Tibial nerve (tissue), 4 donors: ENCODE measurements around the gene IGF1R. TPM values are rescaled to one million over a fixed set of nuclear protein-coding genes. Genes with fewer than 3 reads are reported as not detected.

Experiments
- DNase-seq, 2 donors: peaks; one replicate each; pipeline ENCODE4 v3.0.0-alpha.2; 2019; ENCODE audit warnings: low spot score in 2 of 2
- H3K27ac ChIP-seq, 4 donors: fragments of 200-600 bp; sonication (generic) in 3 of 4; one replicate each; pipeline ENCODE4 v1.5.1; 2017 to 2019; ENCODE audit warnings: mild to moderate bottlenecking in 1 of 4
- H3K27me3 ChIP-seq, 2 donors: fragments of 200-600 bp; sonication (generic) in 1 of 2; one replicate each; pipeline versions ENCODE4 v1.5.1 to v1.6.0; 2017 to 2019
- H3K36me3 ChIP-seq, 3 donors: fragments of 200-600 bp; sonication (generic); one replicate each; pipeline ENCODE4 v1.5.1; 2018 to 2019
- H3K4me1 ChIP-seq, 4 donors: fragments of 200-600 bp; sonication (generic) in 3 of 4; one replicate each; pipeline ENCODE4 v1.5.1; 2017 to 2019
- H3K4me3 ChIP-seq, 4 donors: fragments of 200-600 bp; sonication (generic) in 3 of 4; one replicate each; pipeline ENCODE4 v1.5.1; 2017 to 2019; ENCODE audit warnings: mild to moderate bottlenecking in 1 of 4, moderate library complexity in 1 of 4
- H3K9me3 ChIP-seq, 4 donors: fragments of 200-600 bp; sonication (generic) in 3 of 4; one replicate each; pipeline ENCODE4 v1.5.1; 2017 to 2019
- CTCF ChIP-seq, 5 experiments: fragments of 200-600 bp in 3 of 5; fragments of 450-650 bp in 2 of 5; sonication (generic) in 3 of 5; IDR thresholded peaks; one replicate each; pipeline ENCODE4 v1.5.1; 2016 to 2019; ENCODE audit warnings: antibody characterized with exemption in 5 of 5, mild to moderate bottlenecking in 3 of 5, moderate library complexity in 2 of 5
- EP300 ChIP-seq, 2 donors: sonication (generic); formaldehyde crosslinking; IDR thresholded peaks; one replicate each; pipeline ENCODE4 v1.6.1; 2017; ENCODE audit warnings: antibody characterized with exemption in 2 of 2, mild to moderate bottlenecking in 1 of 2
- POLR2A ChIP-seq, 2 donors: fragments of 450-650 bp; IDR thresholded peaks; one replicate each; pipeline ENCODE4 v1.6.1; 2017; ENCODE audit warnings: antibody characterized with exemption in 2 of 2, mild to moderate bottlenecking in 2 of 2, moderate library complexity in 2 of 2
- WGBS, 2 donors: methylation state at CpG; one replicate each; pipeline ENCODE4 v1.1.5; 2018; 5-methylcytosine and 5-hydroxymethylcytosine counted together
- total RNA-seq, 4 donors: library from RNA; depleted of rRNA; stranded (reverse); fragments of >200 nt; gene quantifications; one replicate each; pipeline ENCODE4 v1.1.0, GENCODE V29; 2016

Gene IGF1R
- total RNA-seq, 4 donors from 2014 or later: 82.5 to 164 (median 111) TPM

GRCh38 chr15:98628216-98628615 is 20.1 kb upstream of the IGF1R start:
- TF ChIP-seq POLR2A (IDR thresholded peaks at IDR 0.05) (no peak), EP300 (IDR thresholded peaks at IDR 0.05) (no peak), CTCF (IDR thresholded peaks at IDR 0.05) (no peak)
- Histone ChIP-seq H3K9me3 (no peaks in the 10 kb centered on the region), H3K4me1 (no peaks in the 10 kb centered on the region), H3K27me3 (peaks cover 0 to 16% of the 10 kb centered on the region in 2 donors), H3K4me3 (no peak overlapping the region), H3K27ac (no peak overlapping the region), H3K36me3 (no peaks in the 10 kb centered on the region)
- DNase-seq: no peak
- WGBS, 2 donors: 68 to 81% methylated on average over 1 of the region's 1 CpG

- Histone ChIP-seq H3K4me3 (no peak overlapping the region), H3K27me3 (peaks cover 0 to 5% of the 10 kb centered on the region in 2 donors), H3K4me1 (no peaks in the 10 kb centered on the region), H3K9me3 (no peaks in the 10 kb centered on the region), H3K36me3 (no peaks in the 10 kb centered on the region), H3K27ac (no peak overlapping the region)
- DNase-seq: no peak
- 57 to 61% methylated on average over 6 to 7 of the region's 7 CpGs for WGBS, 2 donors
- TF ChIP-seq CTCF (IDR thresholded peaks at IDR 0.05): no peak
- TF ChIP-seq EP300 (IDR thresholded peaks at IDR 0.05): no peak
- no peak for TF ChIP-seq POLR2A (IDR thresholded peaks at IDR 0.05)
Observed at GRCh38 chr15:98635848-98636247, 12.5 kb upstream of the IGF1R start.

GRCh38 chr15:98643115-98643514 is 5.2 kb upstream of the IGF1R start:
- 89 to 94% methylated on average over 4 of the region's 4 CpGs for WGBS, 2 donors
- no peak for DNase-seq
- no peak for TF ChIP-seq POLR2A (IDR thresholded peaks at IDR 0.05)
- TF ChIP-seq EP300 (IDR thresholded peaks at IDR 0.05): no peak
- no peak for TF ChIP-seq CTCF (IDR thresholded peaks at IDR 0.05)
- Histone ChIP-seq H3K36me3 (no peaks in the 10 kb centered on the region), H3K4me3 (no peak overlapping the region), H3K27me3 (no peaks in the 10 kb centered on the region), H3K27ac (no peak overlapping the region), H3K4me1 (peaks cover 0 to 7% (median 0%) of the 10 kb centered on the region in 4 donors), H3K9me3 (no peaks in the 10 kb centered on the region)

GRCh38 chr15:98646546-98647025 is 1.8 kb upstream of the IGF1R start:
- no peak for TF ChIP-seq EP300 (IDR thresholded peaks at IDR 0.05)
- TF ChIP-seq POLR2A (IDR thresholded peaks at IDR 0.05): no peak
- no peak for TF ChIP-seq CTCF (IDR thresholded peaks at IDR 0.05)
- H3K27ac ChIP-seq: peak overlapping the region; percentile 82 to 96 (median 90)
- peak overlapping the region; percentile 72 to 92 (median 80) for H3K4me3 ChIP-seq
- H3K4me1 ChIP-seq: peaks cover 0 to 14% (median 2%) of the 10 kb centered on the region in 4 donors
- H3K36me3 ChIP-seq: no peaks in the 10 kb centered on the region
- no peaks in the 10 kb centered on the region for H3K27me3 ChIP-seq
- H3K9me3 ChIP-seq: no peaks in the 10 kb centered on the region
- no peak for DNase-seq
- WGBS, 2 donors: 4 to 7% methylated on average over 7 of the region's 7 CpGs

- no peaks in the 10 kb centered on the region for H3K27me3 ChIP-seq
- H3K9me3 ChIP-seq: no peaks in the 10 kb centered on the region
- peaks cover 0 to 20% (median 7%) of the 10 kb centered on the region in 4 donors for H3K4me1 ChIP-seq
- peak overlapping the region; percentile 72 to 92 (median 80) for H3K4me3 ChIP-seq
- peak in 1 of 2 donors; percentile 33 for DNase-seq
- peak; percentile 46 to 97 (median 97) for TF ChIP-seq CTCF (IDR thresholded peaks at IDR 0.05)
- no peak for TF ChIP-seq POLR2A (IDR thresholded peaks at IDR 0.05)
- WGBS, 2 donors: 0 to 1% methylated on average over 11 to 30 of the region's 77 CpGs
- H3K36me3 ChIP-seq: no peaks in the 10 kb centered on the region
- H3K27ac ChIP-seq: peak overlapping the region; percentile 82 to 96 (median 90)
Observed at GRCh38 chr15:98647026-98647773, 1.1 kb upstream of the IGF1R start.
